Mesendoderm (in vitro differentiated cells): Measurements from ENCODE around the gene ZMYND11.

ENCODE experiments used
- DNase-seq: peaks from one replicate; pipeline ENCODE4 v3.0.0; 2013
- H2AK5ac ChIP-seq: 2 replicates; pipeline ENCODE4 v1.6.1; 2013; ENCODE audit warnings: low read length, inconsistent platforms
- H2BK120ac ChIP-seq: 2 replicates; pipeline ENCODE4 v1.6.1; 2013; ENCODE audit warnings: low read depth, mild to moderate bottlenecking, low read length, moderate library complexity, mixed read lengths
- H2BK15ac ChIP-seq: replicated peaks from 2 replicates; pipeline ENCODE4 v1.6.1; 2013; ENCODE audit warnings: low read depth, mild to moderate bottlenecking, moderate library complexity
- H2BK5ac ChIP-seq: 2 replicates; pipeline ENCODE4 v1.6.1; 2013; ENCODE audit warnings: low read length, inconsistent platforms
- H3K18ac ChIP-seq: 2 replicates; pipeline ENCODE4 v1.6.1; 2013; ENCODE audit warnings: mild to moderate bottlenecking, low read length, mixed read lengths
- H3K23ac ChIP-seq: one replicate; pipeline ENCODE4 v1.6.1; 2013; ENCODE audit warnings: low read length
- H3K27ac ChIP-seq: 2 replicates; pipeline ENCODE4 v1.5.1; 2013; ENCODE audit warnings: low read depth, mild to moderate bottlenecking, inconsistent platforms, low read length, moderate library complexity
- H3K27me3 ChIP-seq: 2 replicates; pipeline ENCODE4 v1.6.1; 2013; ENCODE audit warnings: low read length, control low read depth, mild to moderate bottlenecking, inconsistent platforms; ENCODE audit not compliant: insufficient read depth, poor library complexity
- H3K36me3 ChIP-seq: 2 replicates; pipeline ENCODE4 v1.6.1; 2013; ENCODE audit warnings: low read length, inconsistent platforms; ENCODE audit not compliant: control insufficient read depth, insufficient read depth
- H3K4ac ChIP-seq: one replicate; pipeline ENCODE4 v1.6.1; 2013; ENCODE audit warnings: low read depth, mild to moderate bottlenecking, low read length, moderate library complexity
- H3K4me1 ChIP-seq: 2 replicates; pipeline ENCODE4 v1.6.1; 2013; ENCODE audit warnings: low read depth, low read length, inconsistent platforms; ENCODE audit not compliant: control insufficient read depth
- H3K4me2 ChIP-seq: 2 replicates; pipeline ENCODE4 v1.6.1; 2013; ENCODE audit warnings: low read length
- H3K4me3 ChIP-seq: 2 replicates; pipeline ENCODE4 v1.5.1; 2013; ENCODE audit warnings: mild to moderate bottlenecking, low read length
- H3K56ac ChIP-seq: one replicate; pipeline ENCODE4 v1.6.1; 2013; ENCODE audit warnings: low read length
- H3K79me1 ChIP-seq: 2 replicates; pipeline ENCODE4 v1.6.1; 2013; ENCODE audit warnings: low read length, inconsistent platforms
- H3K79me2 ChIP-seq: 2 replicates; pipeline ENCODE4 v1.6.1; 2013; ENCODE audit warnings: mild to moderate bottlenecking, low read length; ENCODE audit not compliant: control insufficient read depth, insufficient read depth
- H3K9ac ChIP-seq: 2 replicates; pipeline ENCODE4 v1.6.1; 2013; ENCODE audit warnings: low read length, inconsistent platforms
- H4K5ac ChIP-seq: one replicate; pipeline ENCODE4 v1.6.1; 2013; ENCODE audit warnings: low read length
- H4K8ac ChIP-seq: one replicate; pipeline ENCODE4 v1.6.1; 2013; ENCODE audit warnings: low read depth, mild to moderate bottlenecking, control low read depth, low read length, moderate library complexity
- WGBS: extraction: QIAGEN DNeasy Blood & Tissue Kit; methylation state at CpG from one replicate; pipeline ENCODE4 v1.1.7; 2013; ENCODE audit warnings: low lambda C conversion rate, missing lambda C conversion rate; ENCODE audit not compliant: insufficient coverage; ENCODE audit errors: extremely low coverage; 5-methylcytosine and 5-hydroxymethylcytosine counted together

ZMYND11 gene

GRCh38 chr10:90161-90560 lies 45.1 kb upstream of the ZMYND11 start:
- Histone ChIP-seq H3K4me2 (no peak overlapping the region), H3K79me2 (no peaks in the 10 kb centered on the region), H4K8ac (no peak overlapping the region), H3K9ac (no peak overlapping the region), H3K36me3 (no peaks in the 10 kb centered on the region), H4K5ac (no peak overlapping the region), H3K27me3 (no peaks in the 10 kb centered on the region), H2AK5ac (no peak overlapping the region), H3K23ac (no peak overlapping the region), H3K4me1 (no peaks in the 10 kb centered on the region), H3K18ac (no peak overlapping the region), H3K79me1 (no peaks in the 10 kb centered on the region), H2BK15ac (no peak overlapping the region), H2BK120ac (no peak overlapping the region), H3K4me3 (no peak overlapping the region), H2BK5ac (no peak overlapping the region), H3K56ac (no peak overlapping the region), H3K27ac (no peak overlapping the region), H3K4ac (no peak overlapping the region)
- no CpG with 5 or more reads among the region's 1 CpG for WGBS
- no peak for DNase-seq

DNA sequence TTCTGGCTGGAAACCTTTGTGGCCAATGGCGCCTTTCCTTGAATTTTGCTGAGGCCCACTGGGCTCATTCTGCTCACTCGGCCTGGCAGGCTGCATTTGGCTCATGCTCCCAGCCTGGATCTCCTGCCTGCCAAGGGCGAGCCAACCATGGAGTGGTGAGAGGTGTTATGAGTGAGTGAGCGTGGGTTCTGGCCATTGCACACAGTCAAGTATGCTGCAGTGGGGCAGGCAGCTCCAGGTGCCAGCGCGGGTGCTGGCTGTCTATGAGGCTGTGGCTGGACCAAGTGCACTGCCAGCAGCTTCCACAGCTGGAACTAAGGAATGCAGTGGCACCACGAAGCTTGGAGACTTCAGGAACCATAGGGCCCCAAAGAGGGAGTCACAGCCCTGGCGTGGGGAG lies 43.9 kb upstream of the ZMYND11 start:
- Histone ChIP-seq H4K5ac (no peak overlapping the region), H3K9ac (no peak overlapping the region), H2BK120ac (no peak overlapping the region), H3K27ac (no peak overlapping the region), H3K79me1 (no peaks in the 10 kb centered on the region), H3K56ac (no peak overlapping the region), H2BK5ac (no peak overlapping the region), H3K23ac (no peak overlapping the region), H3K4me2 (no peak overlapping the region), H3K4me3 (no peak overlapping the region), H3K4me1 (no peaks in the 10 kb centered on the region), H3K36me3 (no peaks in the 10 kb centered on the region), H4K8ac (no peak overlapping the region), H3K27me3 (no peaks in the 10 kb centered on the region), H3K18ac (no peak overlapping the region), H3K79me2 (no peaks in the 10 kb centered on the region), H2BK15ac (no peak overlapping the region), H3K4ac (no peak overlapping the region), H2AK5ac (no peak overlapping the region)
- no CpG with 5 or more reads among the region's 8 CpGs for WGBS
- DNase-seq = no peak

GRCh38 chr10:92153-92552 lies 43.1 kb upstream of the ZMYND11 start:
- Histone ChIP-seq H2BK15ac (no peak overlapping the region), H4K8ac (no peak overlapping the region), H3K36me3 (no peaks in the 10 kb centered on the region), H3K4ac (no peak overlapping the region), H3K79me2 (no peaks in the 10 kb centered on the region), H3K27ac (no peak overlapping the region), H3K23ac (no peak overlapping the region), H3K18ac (no peak overlapping the region), H3K4me1 (no peaks in the 10 kb centered on the region), H3K4me2 (no peak overlapping the region), H2BK120ac (no peak overlapping the region), H2AK5ac (no peak overlapping the region), H3K9ac (no peak overlapping the region), H3K27me3 (no peaks in the 10 kb centered on the region), H4K5ac (no peak overlapping the region), H3K56ac (no peak overlapping the region), H3K4me3 (no peak overlapping the region), H3K79me1 (no peaks in the 10 kb centered on the region), H2BK5ac (no peak overlapping the region)
- DNase-seq = no peak
- WGBS = no CpG with 5 or more reads among the region's 4 CpGs

DNA sequence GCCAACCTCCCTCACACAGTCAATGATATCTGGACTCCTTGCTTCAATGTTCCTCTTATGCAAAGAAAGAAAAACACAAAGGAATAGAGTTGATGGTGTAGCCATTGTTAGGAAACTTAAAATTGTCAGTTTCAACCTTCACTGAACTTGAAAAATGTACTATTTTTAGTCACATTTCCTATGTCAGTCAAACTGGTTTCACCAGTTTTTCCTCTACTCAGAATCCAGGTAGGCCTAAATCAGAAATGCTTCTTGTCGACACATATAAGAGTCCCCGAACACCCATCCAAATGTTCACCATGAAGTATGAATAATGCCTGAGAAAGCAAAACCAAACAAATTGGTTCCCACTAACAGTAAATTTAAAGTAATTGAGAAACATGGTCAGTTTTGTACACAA lies 42.4 kb upstream of the ZMYND11 start:
- H2BK5ac ChIP-seq = no peak overlapping the region
- H3K4me3 ChIP-seq = no peak overlapping the region
- WGBS = no CpG with 5 or more reads among the region's 2 CpGs
- no peak overlapping the region for H3K27ac ChIP-seq
- no peaks in the 10 kb centered on the region for H3K79me2 ChIP-seq
- H4K5ac ChIP-seq = no peak overlapping the region
- DNase-seq = no peak
- H3K27me3 ChIP-seq = no peaks in the 10 kb centered on the region
- H2AK5ac ChIP-seq = no peak overlapping the region
- H2BK15ac ChIP-seq = no peak overlapping the region
- no peak overlapping the region for H2BK120ac ChIP-seq
- no peak overlapping the region for H3K18ac ChIP-seq
- H3K4ac ChIP-seq = no peak overlapping the region
- no peaks in the 10 kb centered on the region for H3K36me3 ChIP-seq
- H3K79me1 ChIP-seq = no peaks in the 10 kb centered on the region
- no peak overlapping the region for H3K9ac ChIP-seq
- H3K56ac ChIP-seq = no peak overlapping the region
- no peak overlapping the region for H4K8ac ChIP-seq
- H3K23ac ChIP-seq = no peak overlapping the region
- no peaks in the 10 kb centered on the region for H3K4me1 ChIP-seq
- H3K4me2 ChIP-seq = no peak overlapping the region

GRCh38 chr10:94613-95012 lies 40.6 kb upstream of the ZMYND11 start:
- Histone ChIP-seq H3K36me3 (no peaks in the 10 kb centered on the region), H3K79me1 (no peaks in the 10 kb centered on the region), H3K56ac (no peak overlapping the region), H3K18ac (no peak overlapping the region), H3K27ac (no peak overlapping the region), H3K27me3 (no peaks in the 10 kb centered on the region), H3K4me2 (no peak overlapping the region), H3K23ac (no peak overlapping the region), H3K4me3 (no peak overlapping the region), H2BK120ac (no peak overlapping the region), H2BK15ac (no peak overlapping the region), H3K9ac (no peak overlapping the region), H3K79me2 (no peaks in the 10 kb centered on the region), H2AK5ac (no peak overlapping the region), H4K8ac (no peak overlapping the region), H3K4me1 (no peaks in the 10 kb centered on the region), H4K5ac (no peak overlapping the region), H3K4ac (no peak overlapping the region), H2BK5ac (no peak overlapping the region)
- DNase-seq = no peak
- WGBS = no CpG with 5 or more reads among the region's 1 CpG

- H4K8ac ChIP-seq = no peak overlapping the region
- no peak overlapping the region for H2BK15ac ChIP-seq
- no peak overlapping the region for H3K4me3 ChIP-seq
- no peak overlapping the region for H3K18ac ChIP-seq
- H3K56ac ChIP-seq = no peak overlapping the region
- H3K36me3 ChIP-seq = no peaks in the 10 kb centered on the region
- H2AK5ac ChIP-seq = no peak overlapping the region
- no peak overlapping the region for H4K5ac ChIP-seq
- H3K27me3 ChIP-seq = no peaks in the 10 kb centered on the region
- no peaks in the 10 kb centered on the region for H3K79me2 ChIP-seq
- H2BK5ac ChIP-seq = no peak overlapping the region
- no peak overlapping the region for H3K23ac ChIP-seq
- H3K27ac ChIP-seq = no peak overlapping the region
- H3K4ac ChIP-seq = no peak overlapping the region
- no CpG with 5 or more reads among the region's 2 CpGs for WGBS
- no peak overlapping the region for H3K4me2 ChIP-seq
- H3K4me1 ChIP-seq = no peaks in the 10 kb centered on the region
- no peak overlapping the region for H3K9ac ChIP-seq
- no peak for DNase-seq
- H2BK120ac ChIP-seq = no peak overlapping the region
- H3K79me1 ChIP-seq = no peaks in the 10 kb centered on the region
These were observed 39.7 kb upstream of the ZMYND11 start for GRCh38 chr10:95356-96115.
